Nephron progenitor cell (in vitro differentiated cells): Measurements from ENCODE around the gene DNAI2.

Experiments
- DNase-seq: peaks from one replicate; pipeline ENCODE4 v3.0.0; 2021
- H3K27ac Mint-ChIP-seq: 2 replicates; pipeline ENCODE4 v1.8.0; 2021; ENCODE audit warnings: mild to moderate bottlenecking, moderate library complexity, mixed read lengths
- H3K27me3 Mint-ChIP-seq: 2 replicates; pipeline ENCODE4 v1.8.0; 2021; ENCODE audit warnings: mild to moderate bottlenecking, low read depth, mixed read lengths; ENCODE audit not compliant: poor library complexity
- H3K36me3 Mint-ChIP-seq: 2 replicates; pipeline ENCODE4 v1.8.0; 2021; ENCODE audit warnings: low read depth, mixed read lengths
- H3K4me1 Mint-ChIP-seq: 2 replicates; pipeline ENCODE4 v1.8.0; 2021; ENCODE audit warnings: mixed read lengths
- H3K4me3 Mint-ChIP-seq: 2 replicates; pipeline ENCODE4 v1.8.0; 2021; ENCODE audit warnings: mild to moderate bottlenecking, moderate library complexity, mixed read lengths
- H3K9me3 Mint-ChIP-seq: 2 replicates; pipeline ENCODE4 v1.8.0; 2021; ENCODE audit warnings: mild to moderate bottlenecking, moderate library complexity, mixed read lengths
- CTCF ChIP-seq: fragments of 200-600 bp; sonication (generic); IDR thresholded peaks from 2 replicates; pipeline ENCODE4 v1.5.0; 2021; ENCODE audit warnings: antibody characterized with exemption

DNAI2 gene

GRCh38 chr17:74249590-74250270, 24.3 kb upstream of the DNAI2 start:
- peak overlapping the region; percentile 48 for H3K27ac Mint-ChIP-seq

GRCh38 chr17:74250324-74250995, 23.6 kb upstream of the DNAI2 start:
- TF ChIP-seq CTCF: no peak
- no peak overlapping the region for H3K4me3 Mint-ChIP-seq
- H3K27ac Mint-ChIP-seq: no peak overlapping the region
- peaks cover 4% of the 10 kb centered on the region for H3K36me3 Mint-ChIP-seq
- H3K27me3 Mint-ChIP-seq: peaks cover 11% of the 10 kb centered on the region
- peaks cover 23% of the 10 kb centered on the region for H3K4me1 Mint-ChIP-seq
- DNase-seq: no peak
- peaks cover 13% of the 10 kb centered on the region for H3K9me3 Mint-ChIP-seq

More at GRCh38 chr17:74249590-74250270, 24.3 kb upstream of the DNAI2 start:
- Mint-ChIP-seq H3K9me3 (peaks cover 13% of the 10 kb centered on the region), H3K27me3 (peaks cover 11% of the 10 kb centered on the region), H3K4me3 (no peak overlapping the region), H3K4me1 (peaks cover 30% of the 10 kb centered on the region), H3K36me3 (peaks cover 4% of the 10 kb centered on the region)
- DNase-seq: no peak
- TF ChIP-seq CTCF: no peak

GRCh38 chr17:74251051-74251450, 23.0 kb upstream of the DNAI2 start:
- Mint-ChIP-seq H3K9me3 (peaks cover 13% of the 10 kb centered on the region), H3K27ac (no peak overlapping the region), H3K36me3 (peaks cover 4% of the 10 kb centered on the region), H3K4me1 (peaks cover 17% of the 10 kb centered on the region), H3K27me3 (peaks cover 11% of the 10 kb centered on the region), H3K4me3 (no peak overlapping the region)
- DNase-seq: no peak
- no peak for TF ChIP-seq CTCF

- no peak overlapping the region for H3K4me3 Mint-ChIP-seq
- peaks cover 2% of the 10 kb centered on the region for H3K36me3 Mint-ChIP-seq
- TF ChIP-seq CTCF: no peak
- H3K27me3 Mint-ChIP-seq: peaks cover 11% of the 10 kb centered on the region
- H3K9me3 Mint-ChIP-seq: peaks cover 10% of the 10 kb centered on the region
- no peak for DNase-seq
- peaks cover 12% of the 10 kb centered on the region for H3K4me1 Mint-ChIP-seq
- H3K27ac Mint-ChIP-seq: no peak overlapping the region
Observed at GRCh38 chr17:74251569-74251968, 22.5 kb upstream of the DNAI2 start.

GRCh38 chr17:74252211-74252610, 21.8 kb upstream of the DNAI2 start:
- Mint-ChIP-seq H3K27ac (no peak overlapping the region), H3K4me3 (no peak overlapping the region), H3K4me1 (peaks cover 12% of the 10 kb centered on the region), H3K36me3 (no peaks in the 10 kb centered on the region), H3K27me3 (peaks cover 11% of the 10 kb centered on the region), H3K9me3 (peaks cover 5% of the 10 kb centered on the region)
- no peak for TF ChIP-seq CTCF
- no peak for DNase-seq
